MCF 10A (cell line): ENCODE data around the gene LRRC27. TPM values are rescaled to one million over a fixed set of nuclear protein-coding genes. Genes with fewer than 3 reads are reported as not detected.
A peak's percentile ranks its signal among the peaks of the same experiment; 100 is the strongest.

Experiments
- BruUV-seq: library from RNA; stranded (reverse); fragments of 400-500 nt; replicated peaks from 2 replicates; lab custom pipeline; 2021; lab: Mats Ljungman, UMichigan
- CTCF ChIA-PET: fragments of 300-600 bp; sonication (Branson Sonifier 250); formaldehyde crosslinking; extraction: SDS; loops from one replicate; lab custom pipeline; 2021; ENCODE audit warnings: antibody characterized with exemption, inconsistent platforms; lab: Yijun Ruan, JAX
- POLR2A ChIA-PET: fragments of 300-600, 350-650 bp; sonication (Branson Sonifier 250); formaldehyde crosslinking; extraction: SDS; loops from one replicate; lab custom pipeline; 2020; ENCODE audit warnings: antibody characterized with exemption, inconsistent platforms; lab: Yijun Ruan, JAX
- DNase-seq: peaks from one replicate; pipeline ENCODE4 v3.0.0-alpha.2; 2018; ENCODE audit not compliant: unreplicated experiment
- H3K27ac Mint-ChIP-seq: one replicate; pipeline ENCODE4 v1.8.0; 2022; ENCODE audit warnings: mild to moderate bottlenecking, low read depth, mixed read lengths; ENCODE audit not compliant: unreplicated experiment
- H3K27me3 Mint-ChIP-seq: one replicate; pipeline ENCODE4 v1.8.0; 2022; ENCODE audit warnings: mixed read lengths; ENCODE audit not compliant: insufficient read depth, unreplicated experiment
- H3K36me3 Mint-ChIP-seq: one replicate; pipeline ENCODE4 v1.8.0; 2022; ENCODE audit warnings: mild to moderate bottlenecking, moderate library complexity, mixed read lengths; ENCODE audit not compliant: insufficient read depth, unreplicated experiment
- H3K4me1 Mint-ChIP-seq: one replicate; pipeline ENCODE4 v1.8.0; 2022; ENCODE audit warnings: mixed read lengths; ENCODE audit not compliant: insufficient read depth, unreplicated experiment
- H3K4me3 Mint-ChIP-seq: one replicate; pipeline ENCODE4 v1.8.0; 2022; ENCODE audit warnings: mild to moderate bottlenecking, moderate library complexity, mixed read lengths; ENCODE audit not compliant: unreplicated experiment
- H3K9me3 Mint-ChIP-seq: one replicate; pipeline ENCODE4 v1.8.0; 2022; ENCODE audit warnings: mixed read lengths; ENCODE audit not compliant: unreplicated experiment
- intact Hi-C: fragments of 100-400 bp; cut with micrococcal nuclease; formaldehyde crosslinking; loops from 2 replicates; pipeline ENCODE4 v1.14.1; 2022
- total RNA-seq: library from RNA; stranded (reverse); gene quantifications from 2 replicates; pipeline ENCODE4 v1.2.3, GENCODE V29; 2022
- TF ChIP-seq, protein P1 (sequence below): fragments of 200-600 bp; IDR thresholded peaks from one replicate; pipeline ENCODE4 v1.8.0; 2022; ENCODE audit warnings: antibody characterized with exemption, mild to moderate bottlenecking; ENCODE audit not compliant: unreplicated experiment

LRRC27 gene
- total RNA-seq, 1 experiment from 2014 or later = 9.1 TPM

DNA sequence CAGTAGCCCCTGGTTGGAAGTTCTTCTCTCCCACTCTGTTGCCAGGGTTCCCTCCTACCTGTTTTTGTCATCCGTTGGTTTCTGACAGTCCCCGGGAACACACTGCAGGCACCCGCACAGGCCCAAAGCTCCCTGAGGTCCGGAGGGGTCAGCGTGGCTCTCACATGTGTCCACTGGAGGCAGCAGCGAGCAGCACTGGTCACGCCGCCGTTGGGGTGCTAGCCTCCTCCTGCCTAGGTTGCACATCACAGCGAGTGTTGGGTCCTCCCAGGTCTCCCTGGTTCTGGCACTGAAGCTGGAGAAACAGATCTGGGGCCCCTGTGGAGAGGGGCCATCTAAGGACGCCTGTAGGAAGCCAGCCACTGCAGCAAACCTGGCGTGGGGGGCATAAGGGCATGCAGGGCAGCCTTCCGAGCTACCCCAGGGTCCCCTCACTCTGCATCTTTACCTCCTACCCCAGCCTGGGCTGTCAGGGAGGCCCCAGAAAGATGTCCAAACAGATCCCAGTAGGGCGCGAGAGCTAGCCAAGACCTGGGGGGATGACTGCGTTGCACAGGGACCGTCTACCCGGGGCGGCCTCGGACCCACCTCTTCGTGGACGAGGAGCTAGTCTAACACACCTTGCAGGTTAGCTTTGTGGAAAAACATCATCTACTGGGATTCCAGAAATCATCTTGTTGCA, 28.9 kb downstream of the LRRC27 start:
- intact Hi-C loops = no loop called here
- H3K27me3 Mint-ChIP-seq = no peaks in the 10 kb centered on the region
- no peak overlapping the region for H3K4me3 Mint-ChIP-seq
- H3K9me3 Mint-ChIP-seq = peaks cover 8% of the 10 kb centered on the region
- ChIA-PET POLR2A (interaction anchor here (0.7 kb wide), 1 partner anchor 283 kb away, joined by 3 read pairs; no protein-coding TSS in a partner anchor), CTCF (interaction anchor here (0.6 to 1.8 kb wide), 8 partner anchors 8 to 127 kb away, joined by 3 to 9 read pairs (median 4); no protein-coding TSS in a partner anchor)
- no peaks in the 10 kb centered on the region for H3K4me1 Mint-ChIP-seq
- no peak overlapping the region for H3K27ac Mint-ChIP-seq
- peak; percentile 33 for DNase-seq
- TF ChIP-seq, protein P1, sequence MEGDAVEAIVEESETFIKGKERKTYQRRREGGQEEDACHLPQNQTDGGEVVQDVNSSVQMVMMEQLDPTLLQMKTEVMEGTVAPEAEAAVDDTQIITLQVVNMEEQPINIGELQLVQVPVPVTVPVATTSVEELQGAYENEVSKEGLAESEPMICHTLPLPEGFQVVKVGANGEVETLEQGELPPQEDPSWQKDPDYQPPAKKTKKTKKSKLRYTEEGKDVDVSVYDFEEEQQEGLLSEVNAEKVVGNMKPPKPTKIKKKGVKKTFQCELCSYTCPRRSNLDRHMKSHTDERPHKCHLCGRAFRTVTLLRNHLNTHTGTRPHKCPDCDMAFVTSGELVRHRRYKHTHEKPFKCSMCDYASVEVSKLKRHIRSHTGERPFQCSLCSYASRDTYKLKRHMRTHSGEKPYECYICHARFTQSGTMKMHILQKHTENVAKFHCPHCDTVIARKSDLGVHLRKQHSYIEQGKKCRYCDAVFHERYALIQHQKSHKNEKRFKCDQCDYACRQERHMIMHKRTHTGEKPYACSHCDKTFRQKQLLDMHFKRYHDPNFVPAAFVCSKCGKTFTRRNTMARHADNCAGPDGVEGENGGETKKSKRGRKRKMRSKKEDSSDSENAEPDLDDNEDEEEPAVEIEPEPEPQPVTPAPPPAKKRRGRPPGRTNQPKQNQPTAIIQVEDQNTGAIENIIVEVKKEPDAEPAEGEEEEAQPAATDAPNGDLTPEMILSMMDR = peak; percentile 45
- no peaks in the 10 kb centered on the region for H3K36me3 Mint-ChIP-seq
- no TSS peak for BruUV-seq

GRCh38 chr10:132361581-132362101, 29.6 kb downstream of the LRRC27 start:
- H3K36me3 Mint-ChIP-seq = no peaks in the 10 kb centered on the region
- no peak for DNase-seq
- H3K4me3 Mint-ChIP-seq = no peak overlapping the region
- H3K9me3 Mint-ChIP-seq = peaks cover 8% of the 10 kb centered on the region
- POLR2A ChIA-PET = no interaction called here
- intact Hi-C loops = no loop called here
- CTCF ChIA-PET = interaction anchor here (0.5 to 1.9 kb wide), 8 partner anchors 8 to 128 kb away, joined by 3 to 9 read pairs (median 4); no protein-coding TSS in a partner anchor
- H3K27me3 Mint-ChIP-seq = no peaks in the 10 kb centered on the region
- no peaks in the 10 kb centered on the region for H3K4me1 Mint-ChIP-seq
- TF ChIP-seq, protein P1 = no peak
- no TSS peak for BruUV-seq
- no peak overlapping the region for H3K27ac Mint-ChIP-seq

- intact Hi-C loops = no loop called here
- Mint-ChIP-seq H3K27ac (no peak overlapping the region), H3K4me1 (no peaks in the 10 kb centered on the region), H3K9me3 (peaks cover 8% of the 10 kb centered on the region), H3K36me3 (no peaks in the 10 kb centered on the region), H3K27me3 (no peaks in the 10 kb centered on the region), H3K4me3 (no peak overlapping the region)
- TF ChIP-seq, protein P1 = no peak
- no peak for DNase-seq
- ChIA-PET POLR2A (no interaction called here), CTCF (interaction anchor here (0.8 to 1.9 kb wide), 3 partner anchors 9 to 25 kb away, joined by 3 to 9 read pairs (median 7); no protein-coding TSS in a partner anchor)
- no TSS peak for BruUV-seq
These were observed 30.2 kb downstream of the LRRC27 start for GRCh38 chr10:132362151-132362611.

- ChIA-PET CTCF (interaction anchor here (0.5 to 1.9 kb wide), 3 partner anchors 10 to 145 kb away, joined by 4 to 9 read pairs (median 4); no protein-coding TSS in a partner anchor), POLR2A (no interaction called here)
- Mint-ChIP-seq H3K4me3 (no peak overlapping the region), H3K9me3 (peaks cover 8% of the 10 kb centered on the region), H3K27ac (no peak overlapping the region), H3K27me3 (no peaks in the 10 kb centered on the region), H3K4me1 (no peaks in the 10 kb centered on the region), H3K36me3 (no peaks in the 10 kb centered on the region)
- BruUV-seq = no TSS peak
- no peak for DNase-seq
- intact Hi-C loops = no loop called here
- TF ChIP-seq, protein P1 = no peak
These were observed 31.4 kb downstream of the LRRC27 start for GRCh38 chr10:132363376-132363775.
